DMS79 treated with DMSO at 0.1 percent for 48 hours (cell line): ENCODE measurements around the gene KYAT1.
A peak's percentile ranks its signal among the peaks of the same experiment; 100 is the strongest.
"Not testable (repeated sequence)": the region's sequence is repeated elsewhere in the genome, so short reads cannot be mapped to it uniquely, and the experiment has no call there.

ENCODE experiments used
- DNase-seq: peaks from one replicate; lab custom pipeline; 2025; lab: John Stamatoyannopoulos, UW

KYAT1 gene

DNA sequence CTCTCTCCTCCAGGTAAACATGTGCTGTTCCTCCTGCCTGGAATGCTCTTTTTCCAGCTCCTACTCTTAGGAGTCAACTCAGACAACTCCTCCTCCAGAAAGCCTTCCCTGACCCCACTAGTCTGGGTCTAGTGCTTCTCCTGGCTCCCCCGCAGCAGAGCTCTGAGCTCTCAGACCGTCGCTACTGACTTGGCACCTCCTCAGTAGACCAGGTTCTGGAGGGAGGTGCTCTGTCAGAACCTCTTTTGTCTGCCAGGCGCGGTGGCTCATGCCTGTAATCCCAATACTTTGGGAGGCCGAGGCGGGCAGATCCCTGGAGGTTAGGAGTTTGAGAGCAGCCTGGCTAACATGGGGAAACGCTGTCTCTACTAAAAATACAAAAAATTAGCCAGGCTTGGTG lies 3.6 kb upstream of the KYAT1 start:
- no peak for DNase-seq

DNA sequence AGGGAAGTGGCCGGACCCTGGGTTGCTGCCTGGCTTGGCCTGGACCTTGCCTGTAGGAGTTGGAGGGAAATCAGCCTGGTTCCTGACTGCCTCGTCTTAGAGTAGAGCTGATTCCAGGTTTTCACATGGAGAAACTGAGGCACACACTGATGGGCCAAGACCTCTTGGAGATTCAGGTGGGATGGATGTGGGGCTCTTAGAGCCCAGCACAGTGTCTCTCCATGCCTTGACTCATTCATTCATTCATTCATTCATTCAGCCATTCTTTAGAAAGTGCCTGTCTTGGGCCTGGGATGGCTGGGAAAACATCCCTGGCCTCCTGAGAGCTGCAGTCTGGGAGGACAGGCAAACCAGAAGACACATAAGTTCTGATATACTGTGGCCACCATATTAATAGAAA lies 2.4 kb upstream of the KYAT1 start:
- no peak for DNase-seq

DNA sequence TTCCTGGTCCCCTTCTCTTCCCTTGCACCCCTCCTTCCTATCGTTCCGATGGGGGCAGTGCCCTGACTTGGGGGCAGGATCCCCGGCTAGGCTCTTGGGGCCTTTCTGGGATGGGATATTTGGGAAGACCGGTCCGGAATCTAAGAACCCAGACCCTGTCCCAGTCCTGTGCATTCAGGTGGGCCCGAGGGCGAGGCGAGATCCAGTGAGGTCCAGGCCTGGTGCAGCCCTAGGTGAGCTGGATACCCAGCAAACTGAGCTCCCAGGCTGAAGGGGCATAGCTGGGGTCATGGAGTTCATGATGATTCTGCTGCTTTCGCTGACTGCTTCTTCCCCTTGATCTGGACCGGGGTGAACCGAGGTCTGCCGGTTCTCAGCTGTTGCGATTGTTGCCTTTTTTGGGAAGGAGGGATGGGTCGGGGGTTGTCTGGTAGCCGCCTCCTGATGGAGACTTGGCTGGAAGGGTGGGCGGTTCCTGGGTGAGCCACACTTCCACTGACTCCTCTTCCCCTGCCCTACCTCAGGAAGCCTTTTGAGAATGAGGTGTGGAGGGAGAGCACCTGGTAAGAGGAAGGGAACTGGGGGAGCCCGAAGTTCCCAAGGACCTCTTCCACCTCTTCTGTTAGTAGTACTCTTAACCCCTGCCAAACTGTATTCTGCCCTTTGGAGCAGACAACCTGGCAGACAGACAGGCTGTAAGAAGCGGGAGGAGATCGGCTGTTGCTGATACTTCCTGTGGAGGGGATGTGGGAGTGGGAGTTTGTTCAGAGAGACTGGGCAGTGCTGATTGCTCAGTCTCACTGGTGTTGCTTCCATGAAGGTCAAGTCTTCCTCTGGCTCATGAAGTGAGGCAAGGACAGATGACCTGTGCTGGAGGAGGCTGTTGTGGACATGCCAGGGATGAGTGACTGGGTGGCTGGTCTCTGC lies 1.2 kb upstream of the KYAT1 start:
- peak; percentile 28 for DNase-seq

DNA sequence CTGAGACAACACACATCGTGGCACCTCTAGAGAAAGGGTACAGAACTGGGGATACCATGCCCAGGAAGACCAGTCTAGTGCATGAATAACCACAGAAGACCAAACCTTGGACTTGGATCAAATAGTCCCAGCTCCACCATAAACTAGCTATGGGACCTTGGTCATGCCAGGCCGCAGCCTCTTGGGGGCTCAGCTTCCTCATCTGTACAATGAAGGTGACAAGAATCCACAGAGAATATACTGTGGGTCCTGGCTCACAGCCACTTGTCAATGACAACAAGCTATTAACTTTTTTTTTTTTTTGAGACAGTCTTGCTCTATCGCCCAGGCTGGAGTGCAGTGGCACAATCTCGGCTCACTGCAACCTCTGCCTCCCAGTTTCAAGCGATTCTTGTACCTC lies 3.9 kb downstream of the KYAT1 start:
- no peak for DNase-seq

DNA sequence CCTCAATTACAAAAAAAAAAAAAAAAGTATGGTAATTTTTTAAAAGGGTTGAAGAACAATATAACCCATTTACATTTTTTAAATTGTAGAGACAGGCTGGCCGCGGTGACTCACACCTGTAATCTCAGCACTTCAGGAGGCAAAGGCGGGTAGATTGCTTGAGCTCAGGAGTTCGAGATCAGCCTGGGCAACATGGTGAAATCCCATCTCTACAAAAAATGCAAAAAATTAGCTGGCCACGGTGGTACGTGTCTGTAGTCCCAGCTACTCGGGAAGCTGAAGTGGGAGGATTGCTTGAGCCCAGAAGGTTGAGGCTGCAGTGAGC lies 10.8 kb downstream of the KYAT1 start:
- DNase-seq, result not testable (repeated sequence)

DNA sequence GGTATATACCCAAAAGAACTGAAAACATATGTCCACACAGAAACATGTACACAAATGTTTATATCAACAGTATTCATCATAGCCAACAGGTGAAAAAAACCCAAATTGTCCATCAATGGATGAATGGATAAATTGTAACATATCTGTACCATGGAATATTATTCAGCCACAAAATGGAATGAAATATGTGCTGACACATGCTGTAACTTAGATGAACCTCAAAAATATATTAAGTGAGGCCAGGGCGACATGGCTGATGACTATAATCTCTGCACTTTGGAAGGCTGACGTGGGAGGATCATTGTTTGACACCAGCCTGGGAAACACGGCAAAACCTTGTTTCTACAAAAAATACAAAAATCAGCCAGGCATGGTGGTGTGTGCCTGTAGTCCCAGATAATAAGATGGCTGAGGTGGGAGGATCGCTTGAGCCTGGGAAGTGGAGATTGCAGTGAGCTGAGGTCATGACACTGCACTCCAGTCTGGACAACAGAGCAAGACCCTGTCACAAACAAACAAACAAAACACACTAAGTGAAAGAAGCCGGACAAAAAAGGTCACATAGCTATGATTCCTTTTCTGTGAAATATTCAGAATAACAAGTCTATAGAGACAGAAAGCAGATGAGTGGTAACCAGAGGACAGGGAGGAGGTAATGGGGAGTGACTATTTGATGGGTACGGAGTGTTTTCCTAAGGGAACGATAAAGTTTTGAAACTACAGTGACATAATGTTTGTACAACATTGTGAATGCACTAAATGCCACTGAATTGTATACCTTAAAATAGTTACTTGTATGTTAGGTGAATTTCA lies 11.4 kb downstream of the KYAT1 start:
- no peak for DNase-seq

DNA sequence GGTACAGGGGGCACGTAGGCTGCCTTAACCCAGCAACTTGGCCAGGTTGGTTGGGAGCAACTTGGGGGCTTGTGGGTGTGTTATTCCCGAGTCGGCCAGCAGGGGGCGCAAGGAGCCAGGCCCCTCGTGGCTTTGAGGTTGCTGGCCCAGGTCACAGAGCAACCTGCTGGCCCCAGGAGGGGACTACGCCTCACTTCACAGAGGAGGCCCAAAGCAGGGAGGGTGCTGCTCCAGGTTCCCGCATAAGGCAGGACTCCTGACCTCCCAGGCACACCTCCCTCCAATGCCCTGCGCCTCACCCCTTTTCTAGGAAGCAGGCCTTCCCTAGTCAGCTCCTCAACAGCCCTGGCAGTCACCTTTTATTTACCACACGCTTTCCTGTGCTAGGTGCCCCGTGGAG lies 18.1 kb downstream of the KYAT1 start:
- DNase-seq, result peak; percentile 13

DNA sequence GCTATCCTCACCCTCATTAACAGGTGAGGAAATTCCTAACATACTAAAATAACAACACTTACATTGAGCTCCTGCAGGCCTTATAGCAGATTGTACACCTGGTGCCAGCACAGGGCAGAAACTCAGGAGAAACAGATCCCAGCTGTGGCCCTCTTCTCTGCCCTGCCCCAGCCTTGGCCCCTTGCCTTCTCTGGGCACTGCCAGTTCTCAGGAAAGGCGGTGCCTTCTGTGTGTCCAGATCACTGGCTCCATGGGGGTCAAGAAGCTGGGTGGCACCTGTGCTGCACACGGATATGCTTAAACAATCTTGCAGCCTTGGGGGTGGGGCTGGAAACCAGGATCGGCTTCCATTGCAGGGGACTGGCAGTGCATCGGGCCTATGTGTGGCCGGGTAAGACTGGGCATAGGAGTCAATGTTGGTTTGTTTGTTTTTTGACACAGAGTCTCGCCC lies 19.3 kb downstream of the KYAT1 start:
- no peak for DNase-seq

DNA sequence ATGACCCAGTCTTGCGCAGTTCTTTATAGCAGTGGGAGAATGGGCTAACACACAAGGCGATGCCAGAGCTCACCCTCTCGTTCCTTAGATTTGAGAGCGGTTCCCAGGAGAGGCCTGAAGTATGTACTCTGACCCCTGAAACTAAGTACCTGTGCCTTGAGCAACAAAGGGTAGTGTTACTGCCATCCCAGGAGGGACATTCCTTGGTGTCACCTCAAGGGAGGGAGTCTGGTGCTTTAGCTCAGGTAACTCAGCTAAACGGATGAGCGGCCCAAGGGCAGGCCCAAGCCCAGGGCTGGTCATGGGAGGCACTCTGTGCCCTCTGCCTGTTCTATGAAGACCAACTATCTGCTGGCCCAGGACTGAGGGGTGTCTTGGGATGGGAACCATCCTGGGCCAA lies 20.2 kb downstream of the KYAT1 start:
- DNase-seq, result no peak

DNA sequence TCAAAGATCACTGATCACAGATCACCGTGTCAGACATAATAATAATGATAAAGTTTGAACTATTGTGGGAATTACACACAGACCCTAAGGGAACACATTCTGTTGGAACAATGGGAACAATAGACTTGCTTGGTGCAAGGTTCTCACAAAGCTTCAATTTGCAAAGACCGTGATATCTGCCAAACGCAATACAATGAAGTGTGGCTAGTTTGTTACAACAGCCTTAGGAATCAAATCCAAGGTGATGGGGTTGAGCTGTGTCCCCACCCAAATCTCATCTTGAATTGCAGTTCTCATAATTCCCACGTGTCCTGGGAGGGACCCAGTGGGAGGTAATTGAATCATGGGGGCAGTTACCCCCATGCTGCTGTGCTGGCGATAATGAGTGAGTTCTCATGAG lies 20.8 kb downstream of the KYAT1 start:
- DNase-seq, result no peak

DNA sequence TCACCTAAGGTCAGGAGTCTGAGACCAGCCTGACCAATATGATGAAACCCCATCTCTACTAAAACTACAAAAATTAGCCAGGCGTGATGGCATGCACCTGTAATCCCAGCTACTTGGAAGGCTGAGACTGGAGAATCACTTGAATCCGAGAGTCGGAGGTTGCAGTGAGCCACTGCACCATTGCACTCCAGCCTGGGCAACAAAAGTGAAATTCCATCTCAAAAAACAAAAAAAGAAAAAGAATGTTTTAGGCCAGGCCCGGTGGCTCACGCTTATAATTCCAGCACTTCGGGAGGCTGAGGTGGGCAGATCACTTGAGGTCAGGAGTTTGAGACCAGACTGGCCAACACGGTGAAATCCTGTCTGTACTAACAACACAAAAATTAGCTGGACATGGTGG lies 23.3 kb downstream of the KYAT1 start:
- DNase-seq, result not testable (repeated sequence)

DNA sequence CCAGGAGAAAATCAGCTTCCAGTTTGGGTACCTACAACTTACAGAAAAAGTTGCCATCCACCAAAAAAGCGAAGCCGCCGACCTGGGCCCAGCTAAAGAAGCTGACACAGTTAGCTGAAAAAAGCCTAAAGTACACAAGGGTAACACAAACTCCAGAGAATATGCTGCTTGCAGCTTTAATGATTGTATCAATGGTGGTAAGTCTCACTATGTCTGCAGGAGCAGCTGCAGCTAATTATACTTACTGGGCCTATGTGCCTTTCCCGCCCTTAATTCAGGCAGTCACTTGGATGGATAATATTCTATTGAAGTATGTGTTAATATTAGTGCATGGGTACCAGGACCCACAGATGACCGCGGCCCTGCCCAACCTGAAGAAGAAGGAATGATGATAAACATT lies 27.3 kb downstream of the KYAT1 start:
- DNase-seq, result not testable (repeated sequence)

DNA sequence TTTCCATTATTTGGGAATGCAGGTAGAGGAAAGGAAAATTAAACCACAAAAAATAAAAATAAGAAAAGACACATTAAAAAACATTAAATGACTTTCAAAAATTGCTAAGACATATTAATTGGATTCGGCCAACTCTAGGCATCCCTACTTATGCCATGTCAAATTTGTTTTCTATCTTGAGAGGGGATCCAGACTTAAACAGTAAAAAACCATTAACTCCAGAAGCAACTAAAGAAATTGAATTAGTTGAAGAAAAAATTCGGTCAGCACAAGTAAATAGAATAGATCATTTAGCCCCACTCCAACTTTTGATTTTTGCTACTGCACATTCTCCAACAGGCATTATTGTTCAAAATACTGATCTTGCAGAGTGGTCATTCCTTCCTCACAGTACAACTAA lies 29.1 kb downstream of the KYAT1 start:
- DNase-seq, result not testable (repeated sequence)

DNA sequence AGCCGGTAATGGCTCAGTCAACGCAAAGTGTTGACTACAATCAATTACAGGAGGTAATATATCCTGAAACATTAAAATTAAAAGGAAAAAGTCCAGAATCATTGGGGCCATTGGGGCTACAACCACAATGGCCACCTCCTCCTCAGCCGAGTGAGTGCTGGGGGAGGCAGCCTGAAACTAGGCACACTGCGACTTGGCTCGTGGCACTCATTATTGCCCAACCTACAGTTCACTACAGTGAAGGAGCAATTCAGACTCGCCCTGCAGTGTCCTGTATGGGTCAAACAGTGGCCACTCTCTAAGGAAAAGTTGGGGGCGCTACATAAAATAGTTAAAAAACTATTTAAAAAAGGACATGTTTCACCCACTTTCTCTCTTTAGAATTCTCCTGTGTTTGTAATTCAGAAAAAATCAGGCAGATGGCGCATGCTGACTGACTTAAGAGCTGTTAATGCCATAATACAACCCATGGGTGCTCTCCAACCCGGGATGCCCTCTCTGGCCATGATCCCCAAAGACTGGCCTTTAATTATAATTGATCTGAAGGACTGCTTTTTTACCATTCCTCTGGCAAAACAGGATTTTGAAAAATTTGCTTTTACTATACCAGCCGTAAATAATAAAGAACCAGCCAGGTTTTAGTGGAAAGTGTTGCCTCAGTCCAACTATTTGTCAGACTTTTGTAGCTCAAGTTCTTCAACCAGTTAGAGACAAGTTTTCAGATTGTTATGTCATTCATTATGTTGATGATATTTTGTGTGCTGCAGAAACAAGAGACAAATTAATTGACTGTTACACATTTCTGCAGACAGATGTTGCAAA lies 29.8 kb downstream of the KYAT1 start:
- not testable (repeated sequence) for DNase-seq

DNA sequence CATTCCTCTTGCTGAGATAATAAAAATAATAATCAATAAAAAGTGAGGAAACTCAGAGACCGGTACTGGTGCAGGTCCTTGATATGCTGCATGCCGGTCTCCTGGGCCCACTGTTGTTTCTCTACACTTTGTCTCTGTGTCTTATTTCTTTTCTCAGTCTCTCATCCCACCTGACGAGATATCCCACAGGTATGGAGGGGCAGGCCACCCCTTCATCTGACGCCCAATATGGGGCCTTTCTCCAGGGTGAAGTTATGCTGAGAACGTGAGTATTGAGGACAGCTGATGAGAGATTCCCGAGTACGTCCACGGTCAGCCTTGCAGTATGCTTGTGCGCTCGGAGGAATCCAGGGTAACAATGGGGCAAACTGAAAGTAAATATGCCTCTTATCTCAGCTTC lies 30.7 kb downstream of the KYAT1 start:
- DNase-seq, result not testable (repeated sequence)

DNA sequence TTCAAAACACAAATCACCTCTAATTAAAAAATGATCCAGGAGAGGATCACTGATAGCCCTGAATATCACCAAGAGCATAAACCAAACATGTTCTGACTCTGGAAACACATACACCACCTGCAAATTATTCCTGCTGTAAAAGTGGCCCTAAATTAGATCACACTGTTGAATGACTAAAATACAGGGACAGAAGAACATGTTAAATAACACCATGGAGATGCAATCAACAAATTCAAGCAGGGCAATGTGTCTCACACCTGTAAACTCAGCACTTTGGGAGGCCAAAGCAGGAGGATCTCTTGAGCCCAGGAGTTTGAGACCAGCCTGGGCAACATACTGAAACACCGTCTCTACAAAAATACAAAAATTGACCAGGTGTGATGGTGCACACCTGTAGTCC lies 33.9 kb downstream of the KYAT1 start:
- no peak for DNase-seq

DNA sequence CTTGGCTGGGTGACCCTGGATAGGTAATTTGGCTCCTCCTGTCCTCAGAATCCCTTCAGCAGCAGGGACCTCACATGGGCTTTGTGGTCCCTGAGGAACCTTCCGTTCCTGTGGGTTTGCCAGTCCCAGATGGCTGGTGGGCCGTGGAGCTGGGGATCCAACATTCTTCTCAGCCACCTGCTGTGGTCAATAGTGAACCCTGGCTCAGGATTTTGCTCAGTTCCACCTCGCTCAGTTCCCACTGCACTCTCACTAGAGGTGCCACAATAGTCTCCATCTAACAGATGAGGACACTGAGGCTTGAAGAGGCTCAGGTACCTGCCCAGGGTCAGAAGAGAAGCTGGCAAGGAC lies 35.1 kb downstream of the KYAT1 start:
- no peak for DNase-seq

DNA sequence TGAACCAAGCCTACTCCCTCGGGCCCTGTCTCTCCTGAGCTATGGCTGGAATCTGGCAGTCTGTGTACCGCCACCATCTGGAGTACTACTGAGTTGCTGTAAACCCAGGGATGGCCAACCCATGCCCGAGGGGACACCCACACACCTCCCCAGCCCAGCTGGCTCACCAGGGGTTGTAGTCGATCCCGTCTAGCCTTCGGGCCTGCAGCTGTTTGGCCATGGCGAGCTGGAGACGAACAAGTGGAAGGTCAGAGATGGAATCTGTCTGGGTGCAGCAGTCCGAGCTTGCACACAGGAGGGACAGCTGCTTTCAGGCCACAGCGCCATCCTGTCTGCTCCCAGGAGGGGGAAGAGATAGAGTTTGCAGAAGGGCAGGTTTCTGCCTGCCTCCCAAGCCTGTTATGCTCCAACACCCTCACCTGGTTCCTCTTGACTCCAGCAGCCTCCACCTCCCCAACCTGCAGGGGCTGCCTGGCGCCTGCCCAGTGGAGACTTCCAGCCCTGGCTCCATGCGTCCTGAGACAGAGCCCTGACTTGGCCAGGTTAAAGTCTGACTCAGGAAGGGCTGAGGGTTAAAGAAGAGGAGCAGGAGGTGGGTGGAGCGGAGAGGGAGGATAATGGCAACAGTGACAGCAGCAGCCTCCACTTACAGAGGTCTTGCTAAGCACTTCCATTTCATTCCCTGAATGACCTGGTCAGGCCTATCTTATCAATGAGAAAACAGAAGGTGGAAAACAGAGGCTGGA lies 36.4 kb downstream of the KYAT1 start:
- DNase-seq, result peak; percentile 94

DNA sequence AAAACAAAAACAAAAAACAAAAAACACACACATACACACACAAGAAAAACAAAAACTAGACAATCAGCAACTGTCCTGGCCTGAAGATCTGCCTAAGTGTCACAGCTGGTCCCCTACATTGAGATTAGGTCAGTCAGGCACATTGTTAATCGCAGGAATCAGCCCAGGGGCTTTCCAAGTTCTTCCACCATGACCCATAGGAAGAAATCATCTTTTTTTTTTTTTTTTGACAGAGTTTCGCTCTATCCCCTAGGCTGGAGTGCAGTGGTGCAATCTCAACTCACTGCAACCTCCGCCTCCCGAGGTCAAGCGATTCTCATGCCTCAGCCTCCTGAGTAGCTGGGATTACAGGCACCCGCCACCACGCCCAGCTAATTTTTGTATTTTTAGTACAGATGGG lies 38.6 kb downstream of the KYAT1 start:
- DNase-seq, result not testable (repeated sequence)

DNA sequence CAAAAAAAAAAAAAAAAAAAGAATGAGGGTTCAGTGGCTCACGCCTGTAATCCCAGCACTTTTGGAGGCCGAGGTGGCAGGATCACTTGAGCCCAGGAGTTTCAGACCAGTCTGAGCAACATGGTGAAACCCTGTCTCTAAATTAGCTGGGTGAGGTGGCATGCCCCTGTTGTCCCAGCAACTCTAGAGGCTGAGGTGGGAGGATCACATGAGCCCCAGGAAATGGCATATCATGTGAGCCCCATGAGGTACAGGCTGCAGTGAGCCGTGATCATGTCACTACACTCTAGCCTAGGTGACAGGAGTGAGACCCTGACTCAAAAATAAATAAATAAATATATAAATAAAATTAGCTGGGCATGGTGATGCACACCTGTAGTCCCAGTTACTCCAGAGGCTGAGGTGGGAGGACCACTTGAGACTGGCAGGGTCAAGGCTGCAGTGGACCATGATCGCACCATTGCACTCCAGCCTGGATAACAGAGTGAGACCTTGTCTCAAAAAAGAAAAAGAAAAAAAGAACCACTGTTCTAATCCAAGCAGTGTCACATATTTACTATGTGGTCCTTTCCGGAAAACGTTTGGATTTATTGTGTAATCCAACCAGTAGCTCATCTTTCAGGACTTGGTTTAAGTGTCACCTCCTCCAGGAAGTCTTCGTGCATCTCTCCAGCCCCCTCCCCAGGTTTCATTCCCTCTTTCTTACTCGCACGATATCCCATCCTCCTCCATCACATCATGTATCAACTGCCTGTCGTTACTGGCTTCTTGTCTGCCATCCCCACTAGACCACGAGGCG lies 39.9 kb downstream of the KYAT1 start:
- no peak for DNase-seq

DNA sequence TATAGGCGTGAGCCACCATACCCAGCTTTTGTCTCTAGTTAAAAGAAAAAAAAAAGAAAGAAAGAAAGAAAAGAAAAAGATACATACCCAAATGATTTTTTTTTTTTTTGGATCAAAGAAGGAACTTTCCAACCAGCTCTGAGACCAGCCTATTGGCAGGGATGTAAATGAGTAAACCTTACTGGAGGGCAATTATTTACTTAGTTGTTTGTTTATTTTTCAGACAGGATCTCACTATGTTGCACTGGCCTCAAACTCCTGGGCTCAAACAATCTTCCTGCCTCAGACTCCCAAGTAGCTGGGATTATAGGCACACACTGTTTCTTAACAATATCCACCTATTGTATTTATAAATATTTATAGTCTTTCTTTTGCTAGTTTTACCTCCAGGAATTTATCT lies 41.2 kb downstream of the KYAT1 start:
- DNase-seq, result no peak
